GM12873 (cell line): ENCODE results near the gene FBXL16.

ENCODE experiments used
- TF ChIP-seq, protein P1 (sequence below): IDR thresholded peaks from 2 replicates; pipeline ENCODE4 v1.5.1; 2012; ENCODE audit warnings: low read depth, mild to moderate bottlenecking, moderate library complexity, low read length, control low read depth; ENCODE audit not compliant: insufficient read depth; ENCODE audit errors: missing control alignments

FBXL16 gene, protein sequence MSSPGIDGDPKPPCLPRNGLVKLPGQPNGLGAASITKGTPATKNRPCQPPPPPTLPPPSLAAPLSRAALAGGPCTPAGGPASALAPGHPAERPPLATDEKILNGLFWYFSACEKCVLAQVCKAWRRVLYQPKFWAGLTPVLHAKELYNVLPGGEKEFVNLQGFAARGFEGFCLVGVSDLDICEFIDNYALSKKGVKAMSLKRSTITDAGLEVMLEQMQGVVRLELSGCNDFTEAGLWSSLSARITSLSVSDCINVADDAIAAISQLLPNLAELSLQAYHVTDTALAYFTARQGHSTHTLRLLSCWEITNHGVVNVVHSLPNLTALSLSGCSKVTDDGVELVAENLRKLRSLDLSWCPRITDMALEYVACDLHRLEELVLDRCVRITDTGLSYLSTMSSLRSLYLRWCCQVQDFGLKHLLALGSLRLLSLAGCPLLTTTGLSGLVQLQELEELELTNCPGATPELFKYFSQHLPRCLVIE

DNA sequence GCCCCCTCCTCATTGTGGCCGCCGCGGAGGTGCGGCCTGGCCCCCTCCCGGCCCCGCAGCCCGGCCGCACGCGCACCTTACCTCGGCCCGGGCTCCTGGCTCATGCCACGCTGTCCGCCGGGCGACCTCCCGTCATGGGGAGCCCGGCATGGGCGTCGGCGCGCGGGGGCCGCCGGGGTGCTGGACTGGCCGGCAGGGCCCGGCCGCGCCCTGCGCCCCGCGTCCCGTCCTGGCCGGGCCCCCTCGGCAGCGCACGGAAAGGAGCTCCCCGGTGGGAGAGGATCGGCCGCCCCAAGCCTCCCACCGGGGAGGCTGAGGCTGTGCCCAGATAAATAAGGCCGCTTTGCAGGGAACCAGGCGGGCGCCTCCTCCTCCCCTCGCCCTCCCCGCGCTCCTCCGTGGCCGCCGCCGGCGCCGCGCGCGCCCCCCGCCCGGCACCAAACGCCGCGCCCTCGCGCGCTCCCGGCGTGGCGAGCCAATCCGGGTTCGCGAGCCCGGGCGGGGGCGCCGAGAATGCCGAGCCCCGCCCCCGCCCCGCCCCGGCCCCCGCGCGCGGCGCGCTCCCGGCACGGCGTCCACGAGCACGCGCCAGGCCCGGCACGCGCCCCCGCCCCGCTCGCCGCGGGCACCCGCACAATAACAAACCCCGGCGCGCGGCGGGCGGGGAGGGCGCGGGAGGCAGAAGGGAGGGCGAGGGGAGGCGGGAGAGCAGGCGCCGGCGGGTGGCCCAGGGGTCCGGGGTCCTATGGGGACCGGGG is at the start of gene FBXL16:
TSS of gene FBXL16 (minus strand) at position 371 of the 758 bp plus-strand sequence. CDS start 8,396 bp downstream, outside the sequence.
- TF ChIP-seq, protein P1, sequence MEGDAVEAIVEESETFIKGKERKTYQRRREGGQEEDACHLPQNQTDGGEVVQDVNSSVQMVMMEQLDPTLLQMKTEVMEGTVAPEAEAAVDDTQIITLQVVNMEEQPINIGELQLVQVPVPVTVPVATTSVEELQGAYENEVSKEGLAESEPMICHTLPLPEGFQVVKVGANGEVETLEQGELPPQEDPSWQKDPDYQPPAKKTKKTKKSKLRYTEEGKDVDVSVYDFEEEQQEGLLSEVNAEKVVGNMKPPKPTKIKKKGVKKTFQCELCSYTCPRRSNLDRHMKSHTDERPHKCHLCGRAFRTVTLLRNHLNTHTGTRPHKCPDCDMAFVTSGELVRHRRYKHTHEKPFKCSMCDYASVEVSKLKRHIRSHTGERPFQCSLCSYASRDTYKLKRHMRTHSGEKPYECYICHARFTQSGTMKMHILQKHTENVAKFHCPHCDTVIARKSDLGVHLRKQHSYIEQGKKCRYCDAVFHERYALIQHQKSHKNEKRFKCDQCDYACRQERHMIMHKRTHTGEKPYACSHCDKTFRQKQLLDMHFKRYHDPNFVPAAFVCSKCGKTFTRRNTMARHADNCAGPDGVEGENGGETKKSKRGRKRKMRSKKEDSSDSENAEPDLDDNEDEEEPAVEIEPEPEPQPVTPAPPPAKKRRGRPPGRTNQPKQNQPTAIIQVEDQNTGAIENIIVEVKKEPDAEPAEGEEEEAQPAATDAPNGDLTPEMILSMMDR: no peak

DNA sequence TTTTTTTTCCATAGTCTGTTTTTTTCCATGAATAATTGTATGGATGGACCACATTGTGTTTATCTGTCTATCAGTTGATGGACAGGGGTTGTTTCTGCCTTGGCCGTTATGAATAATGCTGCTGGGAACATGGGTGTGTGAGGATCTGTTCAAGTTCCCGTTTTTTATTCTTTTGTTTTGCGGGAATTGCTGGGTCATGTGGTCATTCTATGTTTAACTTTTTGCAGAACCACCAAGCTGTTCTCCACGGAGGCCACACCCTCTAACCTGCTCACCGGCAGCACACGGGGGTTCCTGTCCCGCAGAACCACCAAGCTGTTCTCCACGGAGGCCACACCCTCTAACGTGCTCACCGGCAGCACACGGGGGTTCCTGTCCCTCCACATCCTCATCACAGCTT is 49.1 kb upstream of the FBXL16 start:
- TF ChIP-seq, protein P1: no peak

DNA sequence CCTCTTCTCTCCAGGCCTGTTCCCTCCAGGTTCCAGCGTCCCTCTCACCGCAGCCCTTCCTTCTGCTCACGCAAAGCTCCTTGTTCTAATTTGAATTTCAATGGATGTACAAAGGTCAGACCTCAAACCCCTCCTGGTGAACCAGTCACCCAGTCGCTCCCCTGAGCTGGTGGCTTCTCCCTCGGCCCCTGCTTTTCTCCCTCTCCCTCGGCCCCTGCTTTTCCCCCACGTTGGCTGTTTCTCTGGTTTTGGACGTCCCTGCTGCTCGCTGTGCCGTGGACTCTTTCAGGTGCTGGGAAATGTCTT is 46.4 kb upstream of the FBXL16 start:
- TF ChIP-seq, protein P1: no peak

- TF ChIP-seq, protein P1: no peak
These were observed 45.8 kb upstream of the FBXL16 start for GRCh38 chr16:751152-752006.

GRCh38 chr16:750485-750884 is 44.9 kb upstream of the FBXL16 start:
- TF ChIP-seq, protein P1: no peak

- TF ChIP-seq, protein P1: no peak
These were observed 43.4 kb upstream of the FBXL16 start for GRCh38 chr16:749010-749409.
